Measurements from ENCODE around the gene RNF31. TPM values are rescaled to one million over a fixed set of nuclear protein-coding genes. Genes with fewer than 3 reads are reported as not detected.

Gene RNF31
- total RNA-seq, 2 experiments from 2014 or later, result 46.0 to 57.8 TPM

DNA sequence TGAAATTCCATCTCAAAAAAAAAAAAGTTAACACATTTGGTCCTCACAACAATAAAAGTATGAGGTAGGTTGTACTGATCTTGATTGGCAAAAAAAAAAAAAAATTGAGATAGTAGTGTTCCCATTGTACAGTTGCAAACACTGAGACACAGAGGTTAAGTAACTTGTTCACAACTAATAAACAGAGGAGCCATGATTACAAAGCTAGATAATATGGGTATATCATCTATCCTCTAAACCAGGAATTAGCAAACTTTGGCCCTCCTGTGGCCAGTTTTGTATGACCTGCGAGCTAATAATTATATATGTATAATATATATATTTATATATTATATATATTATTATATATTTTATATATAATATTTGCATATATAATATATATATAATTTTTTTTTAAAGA is 13.6 kb upstream of the RNF31 start:
- no peaks in the 10 kb centered on the region for H3K27me3 ChIP-seq (ENCODE audit: control insufficient read depth in 1 of 2, insufficient read depth in 2 of 2, low read length in 2 of 2)
- Mint-ChIP-seq H3K27me3 (no peaks in the 10 kb centered on the region), H3K9me3 (no peaks in the 10 kb centered on the region), H3K36me3 (ENCODE audit: low read depth) (peaks cover 23% of the 10 kb centered on the region), H3K27ac (peak overlapping the region; percentile 91), H3K4me1 (ENCODE audit: low read depth) (peaks cover 51% of the 10 kb centered on the region), H3K4me3 (no peak overlapping the region)
- intact Hi-C loops (cut with DNase I, micrococcal nuclease), result no loop called here
- no peak for ATAC-seq (ENCODE audit: poor library complexity)
- H3K9me3 ChIP-seq (ENCODE audit: control insufficient read depth in 1 of 2, insufficient read depth in 1 of 2, low read length in 2 of 2), result no peaks in the 10 kb centered on the region
- H3K36me3 ChIP-seq (ENCODE audit: insufficient read depth, low read length), result peaks cover 18% of the 10 kb centered on the region
- no peak overlapping the region for H3K4me3 ChIP-seq (ENCODE audit: low read length)
- ChIA-PET POLR2A (interaction anchor here (0.7 to 11.7 kb wide), 3 partner anchors 15 to 1038 kb away, joined by 3 to 296 read pairs (median 127); partner anchors contain the start of genes DCAF11, NRL, PSME2 and RNF31), CTCF (interaction anchor here (0.6 to 5.0 kb wide), 3 partner anchors 27 to 109 kb away, joined by 3 to 33 read pairs (median 3); partner anchors contain the start of genes IRF9 and TINF2)
- DNase-seq, result no peak
- H3K27ac ChIP-seq (ENCODE audit: low read depth in 1 of 2, low read length in 2 of 2), result no peak overlapping the region
- TF ChIP-seq, protein P1, sequence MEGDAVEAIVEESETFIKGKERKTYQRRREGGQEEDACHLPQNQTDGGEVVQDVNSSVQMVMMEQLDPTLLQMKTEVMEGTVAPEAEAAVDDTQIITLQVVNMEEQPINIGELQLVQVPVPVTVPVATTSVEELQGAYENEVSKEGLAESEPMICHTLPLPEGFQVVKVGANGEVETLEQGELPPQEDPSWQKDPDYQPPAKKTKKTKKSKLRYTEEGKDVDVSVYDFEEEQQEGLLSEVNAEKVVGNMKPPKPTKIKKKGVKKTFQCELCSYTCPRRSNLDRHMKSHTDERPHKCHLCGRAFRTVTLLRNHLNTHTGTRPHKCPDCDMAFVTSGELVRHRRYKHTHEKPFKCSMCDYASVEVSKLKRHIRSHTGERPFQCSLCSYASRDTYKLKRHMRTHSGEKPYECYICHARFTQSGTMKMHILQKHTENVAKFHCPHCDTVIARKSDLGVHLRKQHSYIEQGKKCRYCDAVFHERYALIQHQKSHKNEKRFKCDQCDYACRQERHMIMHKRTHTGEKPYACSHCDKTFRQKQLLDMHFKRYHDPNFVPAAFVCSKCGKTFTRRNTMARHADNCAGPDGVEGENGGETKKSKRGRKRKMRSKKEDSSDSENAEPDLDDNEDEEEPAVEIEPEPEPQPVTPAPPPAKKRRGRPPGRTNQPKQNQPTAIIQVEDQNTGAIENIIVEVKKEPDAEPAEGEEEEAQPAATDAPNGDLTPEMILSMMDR (IDR thresholded peaks at IDR 0.05), result no peak
- H3K4me1 ChIP-seq (ENCODE audit: insufficient read depth, low read length), result peaks cover 48% of the 10 kb centered on the region

DNA sequence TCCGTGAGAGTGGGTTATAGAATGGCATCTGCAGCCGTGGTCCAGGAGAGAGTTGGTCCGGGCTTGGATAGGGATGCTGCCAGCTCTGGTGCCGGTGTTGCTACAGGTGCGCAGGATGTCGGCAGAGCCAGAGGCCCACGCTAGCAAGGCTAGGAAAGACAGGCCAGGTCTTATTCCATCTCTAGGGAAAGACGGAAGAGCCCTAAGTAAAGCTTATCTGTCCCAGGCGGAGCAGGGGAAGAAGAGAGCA is 11.8 kb upstream of the RNF31 start:
- Mint-ChIP-seq H3K27me3 (no peaks in the 10 kb centered on the region), H3K9me3 (no peaks in the 10 kb centered on the region), H3K4me3 (peak overlapping the region; percentile 94), H3K27ac (peak overlapping the region; percentile 85), H3K4me1 (ENCODE audit: low read depth) (peaks cover 69% of the 10 kb centered on the region), H3K36me3 (ENCODE audit: low read depth) (peaks cover 36% of the 10 kb centered on the region)
- ATAC-seq (ENCODE audit: poor library complexity), result no peak
- ChIA-PET CTCF (interaction anchor here (0.9 to 5.0 kb wide), 8 partner anchors 11 to 136 kb away, joined by 3 to 33 read pairs (median 6); partner anchors contain the start of genes IRF9, MDP1, PSME2 and RABGGTA), POLR2A (interaction anchor here (0.7 to 11.7 kb wide), 21 partner anchors 8 to 833 kb away, joined by 3 to 296 read pairs (median 7); partner anchors contain the start of genes CBLN3, CHMP4A, DCAF11 and DHRS1)
- intact Hi-C loops (cut with DNase I, micrococcal nuclease), result loop anchor here in 1 of 2 experiments (1.0 kb wide), 1 partner anchor 20 kb away; no protein-coding TSS in a partner anchor
- H3K4me1 ChIP-seq (ENCODE audit: insufficient read depth, low read length), result peaks cover 64% of the 10 kb centered on the region
- DNase-seq, result no peak
- TF ChIP-seq, protein P1 (IDR thresholded peaks at IDR 0.05), result no peak
- H3K27ac ChIP-seq (ENCODE audit: low read depth in 1 of 2, low read length in 2 of 2), result peak overlapping the region; percentile 72 to 88
- peaks cover 27% of the 10 kb centered on the region for H3K36me3 ChIP-seq (ENCODE audit: insufficient read depth, low read length)
- peak overlapping the region; percentile 74 for H3K4me3 ChIP-seq (ENCODE audit: low read length)
- no peaks in the 10 kb centered on the region for H3K9me3 ChIP-seq (ENCODE audit: control insufficient read depth in 1 of 2, insufficient read depth in 1 of 2, low read length in 2 of 2)
- no peaks in the 10 kb centered on the region for H3K27me3 ChIP-seq (ENCODE audit: control insufficient read depth in 1 of 2, insufficient read depth in 2 of 2, low read length in 2 of 2)

DNA sequence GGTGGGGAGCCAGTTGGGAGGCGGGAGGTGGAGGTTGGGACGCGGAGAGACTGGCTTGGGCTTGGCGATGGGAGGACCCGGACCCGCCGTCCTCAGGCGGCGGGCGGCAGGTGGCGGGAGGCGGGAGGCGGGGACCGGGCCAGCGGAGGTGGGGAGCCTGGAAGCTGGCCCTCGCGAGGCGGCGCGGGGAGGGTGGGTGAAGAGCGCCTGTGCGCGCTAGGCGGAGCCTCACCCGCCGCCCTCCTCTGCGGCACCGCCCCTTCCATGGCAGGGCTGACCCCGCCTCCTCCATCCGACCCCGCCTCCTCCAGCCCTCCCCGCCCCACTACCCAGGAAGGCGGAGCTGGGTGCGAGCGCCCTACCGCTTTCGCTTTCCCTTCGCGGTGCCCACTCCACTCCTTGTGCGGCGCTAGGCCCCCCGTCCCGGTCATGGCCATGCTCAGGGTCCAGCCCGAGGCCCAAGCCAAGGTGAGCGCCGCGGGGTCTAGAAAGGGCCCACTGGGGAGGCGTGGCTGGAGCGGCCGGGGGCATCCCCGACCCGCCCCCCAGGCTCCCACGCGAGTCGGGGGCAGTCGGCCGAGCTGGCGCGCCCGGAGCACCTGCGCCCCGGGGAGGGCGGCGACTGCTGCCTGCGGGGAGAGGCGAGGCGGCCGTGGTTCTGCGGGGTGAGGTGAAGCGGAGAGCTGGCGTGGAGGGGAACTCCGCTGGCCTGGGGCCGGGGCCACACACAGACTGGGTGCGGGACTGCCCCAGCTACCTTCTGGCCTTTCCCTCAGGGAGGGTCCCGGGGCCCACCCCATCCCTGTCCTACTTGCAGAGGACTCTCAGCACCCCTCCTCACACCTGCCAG is 11.2 kb upstream of the RNF31 start, which contains the start of gene PSME1:
TSS of gene PSME1 (plus strand) at position 361 of the 850 bp plus-strand sequence. CDS start at position 430, 69 bp downstream.
- Histone ChIP-seq H3K27me3 (ENCODE audit: control insufficient read depth in 1 of 2, insufficient read depth in 2 of 2, low read length in 2 of 2) (no peaks in the 10 kb centered on the region), H3K27ac (ENCODE audit: low read depth in 1 of 2, low read length in 2 of 2) (peak within 1 kb of the TSS; percentile 72 to 88), H3K36me3 (ENCODE audit: insufficient read depth, low read length) (peaks cover 27% of the 10 kb centered on the region), H3K4me3 (ENCODE audit: low read length) (peak within 1 kb of the TSS; percentile 74), H3K4me1 (ENCODE audit: insufficient read depth, low read length) (peaks cover 68% of the 10 kb centered on the region), H3K9me3 (ENCODE audit: control insufficient read depth in 1 of 2, insufficient read depth in 1 of 2, low read length in 2 of 2) (no peaks in the 10 kb centered on the region)
- ATAC-seq (ENCODE audit: poor library complexity), result peak; percentile 97
- ChIA-PET CTCF (interaction anchor here (0.9 to 5.0 kb wide), 8 partner anchors 11 to 136 kb away, joined by 3 to 33 read pairs (median 6); partner anchors contain the start of genes IRF9, MDP1, PSME2 and RABGGTA), POLR2A (interaction anchor here (0.7 to 11.7 kb wide), 22 partner anchors 8 to 834 kb away, joined by 3 to 296 read pairs (median 6); partner anchors contain the start of genes CBLN3, CHMP4A, DCAF11 and DHRS1)
- Mint-ChIP-seq H3K4me3 (peak within 1 kb of the TSS; percentile 94), H3K36me3 (ENCODE audit: low read depth) (peaks cover 42% of the 10 kb centered on the region), H3K4me1 (ENCODE audit: low read depth) (peaks cover 69% of the 10 kb centered on the region), H3K9me3 (no peaks in the 10 kb centered on the region), H3K27ac (peak within 1 kb of the TSS; percentile 85), H3K27me3 (no peaks in the 10 kb centered on the region)
- DNase-seq, result peak; percentile 89 to 97 (median 95)
- intact Hi-C loops (cut with DNase I, micrococcal nuclease), result loop anchor here (1.0 to 2.0 kb wide), 6 partner anchors 10 to 77 kb away; partner anchors contain the start of genes IRF9 (in 2 of the 2), CHMP4A (in 1 of the 2), PSME2 (in 1 of the 2) and TM9SF1 (in 1 of the 2)
- TF ChIP-seq, protein P1 (IDR thresholded peaks at IDR 0.05), result no peak
